SIG-M5 treated with dmso at 0.1 percent for 504 hours (cell line): ENCODE data around the gene HECTD2.

Experiments used
- DNase-seq: peaks from one replicate; lab custom pipeline; 2025; ENCODE audit not compliant: unreplicated experiment; lab: John Stamatoyannopoulos, UW

The HECTD2 gene

GRCh38 chr10:91564026-91564425 is 153.9 kb downstream of the HECTD2 start:
- DNase-seq = no peak
